Fibroblast of lung (primary cell): Measurements from ENCODE around the gene LBR. TPM values are rescaled to one million over a fixed set of nuclear protein-coding genes. Genes with fewer than 3 reads are reported as not detected.

Source experiments
- DNase-seq, 2 donors: peaks; one replicate each; pipeline versions ENCODE4 v3.0.0 to v3.0.0-alpha.2; 2010; ENCODE audit warnings: low read depth in 2 of 2
- H2AFZ ChIP-seq: 2 replicates; pipeline ENCODE4 v1.5.1; 2012; ENCODE audit warnings: low read length, control low read depth, inconsistent platforms
- H3K27ac ChIP-seq: 2 replicates; pipeline ENCODE4 v1.5.1; 2011; ENCODE audit warnings: low read length, control low read depth; ENCODE audit not compliant: insufficient read depth
- H3K27me3 ChIP-seq: 2 replicates; pipeline ENCODE4 v1.5.1; 2011; ENCODE audit warnings: mild to moderate bottlenecking, low read length; ENCODE audit not compliant: control insufficient read depth, insufficient read depth
- H3K36me3 ChIP-seq: 2 replicates; pipeline ENCODE4 v1.5.1; 2011; ENCODE audit warnings: low read length; ENCODE audit not compliant: control insufficient read depth, insufficient read depth
- H3K4me1 ChIP-seq: 2 replicates; pipeline ENCODE4 v1.5.1; 2011; ENCODE audit warnings: low read length; ENCODE audit not compliant: control insufficient read depth, insufficient read depth; ENCODE audit errors: extremely low read depth
- H3K4me2 ChIP-seq: 2 replicates; pipeline ENCODE4 v1.5.1; 2011; ENCODE audit warnings: low read length, control low read depth; ENCODE audit not compliant: insufficient read depth; ENCODE audit errors: extremely low read depth
- H3K4me3 ChIP-seq, 4 experiments: fragments of 200-600 bp in 1 of 4; sonication (generic) in 1 of 4; replicated peaks in 1 of 4; 2 replicates each; pipeline ENCODE4 v1.5.1; 2011 to 2016; ENCODE audit warnings: low read length in 4 of 4, low read depth in 3 of 4, mild to moderate bottlenecking in 3 of 4, control low read depth in 2 of 4, inconsistent platforms in 1 of 4, mixed read lengths in 1 of 4; ENCODE audit not compliant: insufficient read depth in 1 of 4; ENCODE audit errors: control extremely low read depth in 1 of 4
- H3K79me2 ChIP-seq: 2 replicates; pipeline ENCODE4 v1.5.1; 2012; ENCODE audit warnings: mild to moderate bottlenecking, low read length, inconsistent platforms; ENCODE audit not compliant: control insufficient read depth, insufficient read depth
- H3K9ac ChIP-seq: 2 replicates; pipeline ENCODE4 v1.5.1; 2011; ENCODE audit warnings: mild to moderate bottlenecking, low read length, control low read depth; ENCODE audit not compliant: insufficient read depth
- H3K9me3 ChIP-seq: 2 replicates; pipeline ENCODE4 v1.5.1; 2012; ENCODE audit warnings: low read depth, low read length; ENCODE audit not compliant: control insufficient read depth, insufficient read depth
- H4K20me1 ChIP-seq: 2 replicates; pipeline ENCODE4 v1.5.1; 2011; ENCODE audit warnings: low read length; ENCODE audit not compliant: control insufficient read depth, insufficient read depth; ENCODE audit errors: extremely low read depth
- EZH2 ChIP-seq: IDR thresholded peaks from 2 replicates; pipeline ENCODE4 v1.5.1; 2012; ENCODE audit warnings: low read length, control low read depth, mild to moderate bottlenecking; ENCODE audit errors: missing control alignments
- polyA plus RNA-seq, 2 donors: library from polyadenylated mRNA; depleted of rRNA in 1 of 2; stranded (reverse) in 1 of 2; unstranded in 1 of 2; fragments of >200 nt; gene quantifications; 2 replicates each; pipeline ENCODE4 v1.2.1, GENCODE V29; 2011 to 2012; ENCODE audit warnings: missing spikeins in 1 of 2
- total RNA-seq: library from RNA; depleted of rRNA; stranded (reverse); fragments of >200 nt; gene quantifications from 2 replicates; pipeline ENCODE4 v1.2.1, GENCODE V29; 2014
- TF ChIP-seq, protein P1 (sequence below), 2 donors: IDR thresholded peaks in 1 of 2; conservative IDR thresholded peaks in 1 of 2; 1 replicate in 1 of 2; 2 replicates in 1 of 2; pipeline ENCODE4 v1.5.1; 2011 to 2012; ENCODE audit warnings: low read length in 2 of 2, control low read depth in 1 of 2, inconsistent platforms in 1 of 2, low read depth in 1 of 2, mild to moderate bottlenecking in 1 of 2

LBR gene
- total and polyA plus RNA-seq, 2 donors (not counting 1 experiment from before 2014, with no cell fraction given), result 33.9 to 34.1 TPM

DNA sequence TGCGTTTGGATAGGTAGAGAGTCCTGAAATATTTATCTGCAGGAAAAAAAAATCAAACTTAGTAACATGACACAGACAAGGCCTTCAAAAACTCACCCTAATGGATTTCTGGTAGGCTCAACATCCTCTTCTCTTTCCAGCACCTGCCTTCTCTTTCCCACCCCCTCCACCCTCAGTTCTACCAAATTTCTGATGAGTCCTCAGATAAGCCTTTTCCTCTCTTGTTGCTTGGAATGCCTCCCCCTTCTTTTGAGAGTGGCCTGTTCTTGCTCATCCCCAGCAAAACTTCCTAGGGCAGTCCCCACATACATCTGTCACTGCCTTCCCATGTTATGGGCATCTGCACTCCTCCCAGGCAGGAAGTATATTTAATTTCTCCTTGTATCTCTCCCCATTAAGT, 7.6 kb upstream of the LBR start:
- H4K20me1 ChIP-seq, result no peaks in the 10 kb centered on the region
- H3K9ac ChIP-seq, result no peak overlapping the region
- H3K4me3 ChIP-seq, result no peak overlapping the region
- H3K36me3 ChIP-seq, result no peaks in the 10 kb centered on the region
- no peak overlapping the region for H2AFZ ChIP-seq
- no peaks in the 10 kb centered on the region for H3K79me2 ChIP-seq
- TF ChIP-seq, protein P1, sequence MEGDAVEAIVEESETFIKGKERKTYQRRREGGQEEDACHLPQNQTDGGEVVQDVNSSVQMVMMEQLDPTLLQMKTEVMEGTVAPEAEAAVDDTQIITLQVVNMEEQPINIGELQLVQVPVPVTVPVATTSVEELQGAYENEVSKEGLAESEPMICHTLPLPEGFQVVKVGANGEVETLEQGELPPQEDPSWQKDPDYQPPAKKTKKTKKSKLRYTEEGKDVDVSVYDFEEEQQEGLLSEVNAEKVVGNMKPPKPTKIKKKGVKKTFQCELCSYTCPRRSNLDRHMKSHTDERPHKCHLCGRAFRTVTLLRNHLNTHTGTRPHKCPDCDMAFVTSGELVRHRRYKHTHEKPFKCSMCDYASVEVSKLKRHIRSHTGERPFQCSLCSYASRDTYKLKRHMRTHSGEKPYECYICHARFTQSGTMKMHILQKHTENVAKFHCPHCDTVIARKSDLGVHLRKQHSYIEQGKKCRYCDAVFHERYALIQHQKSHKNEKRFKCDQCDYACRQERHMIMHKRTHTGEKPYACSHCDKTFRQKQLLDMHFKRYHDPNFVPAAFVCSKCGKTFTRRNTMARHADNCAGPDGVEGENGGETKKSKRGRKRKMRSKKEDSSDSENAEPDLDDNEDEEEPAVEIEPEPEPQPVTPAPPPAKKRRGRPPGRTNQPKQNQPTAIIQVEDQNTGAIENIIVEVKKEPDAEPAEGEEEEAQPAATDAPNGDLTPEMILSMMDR (conservative IDR thresholded peaks at IDR 0.05 in 1 of 2, IDR thresholded peaks at IDR 0.05 in 1 of 2; ENCODE audit: low read depth in 1 of 2, low read length in 2 of 2), result no peak
- TF ChIP-seq EZH2, result no peak
- H3K9me3 ChIP-seq, result no peaks in the 10 kb centered on the region
- no peak overlapping the region for H3K4me2 ChIP-seq
- H3K4me1 ChIP-seq, result no peaks in the 10 kb centered on the region
- peaks cover 2% of the 10 kb centered on the region for H3K27me3 ChIP-seq
- DNase-seq, result no peak
- no peak overlapping the region for H3K27ac ChIP-seq

DNA sequence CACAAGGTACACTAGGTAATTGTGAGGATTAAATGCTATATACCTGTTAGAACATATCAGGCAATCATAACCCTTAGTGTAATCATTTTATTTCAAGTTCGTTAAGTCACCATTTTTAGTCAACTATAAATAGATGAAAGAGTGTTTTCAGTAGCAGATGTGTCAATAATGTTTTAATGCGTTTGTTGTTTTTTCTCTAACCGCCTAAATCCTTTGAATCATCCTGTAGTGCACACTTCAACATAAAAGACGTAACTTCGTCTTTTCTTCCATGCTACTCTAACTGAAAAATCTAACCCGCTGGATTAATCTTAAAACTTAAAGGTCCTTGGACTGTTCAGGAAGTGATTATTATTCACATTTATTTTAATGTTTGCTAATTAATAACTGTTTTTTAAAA, 7.2 kb upstream of the LBR start:
- H3K9me3 ChIP-seq, result no peaks in the 10 kb centered on the region
- H3K9ac ChIP-seq, result no peak overlapping the region
- peaks cover 2% of the 10 kb centered on the region for H3K27me3 ChIP-seq
- H3K4me3 ChIP-seq, result no peak overlapping the region
- no peaks in the 10 kb centered on the region for H3K4me1 ChIP-seq
- H2AFZ ChIP-seq, result no peak overlapping the region
- H3K27ac ChIP-seq, result no peak overlapping the region
- H4K20me1 ChIP-seq, result no peaks in the 10 kb centered on the region
- no peaks in the 10 kb centered on the region for H3K36me3 ChIP-seq
- no peak for DNase-seq
- TF ChIP-seq, protein P1 (conservative IDR thresholded peaks at IDR 0.05 in 1 of 2, IDR thresholded peaks at IDR 0.05 in 1 of 2; ENCODE audit: low read depth in 1 of 2, low read length in 2 of 2), result no peak
- TF ChIP-seq EZH2, result no peak
- no peaks in the 10 kb centered on the region for H3K79me2 ChIP-seq
- H3K4me2 ChIP-seq, result no peak overlapping the region

DNA sequence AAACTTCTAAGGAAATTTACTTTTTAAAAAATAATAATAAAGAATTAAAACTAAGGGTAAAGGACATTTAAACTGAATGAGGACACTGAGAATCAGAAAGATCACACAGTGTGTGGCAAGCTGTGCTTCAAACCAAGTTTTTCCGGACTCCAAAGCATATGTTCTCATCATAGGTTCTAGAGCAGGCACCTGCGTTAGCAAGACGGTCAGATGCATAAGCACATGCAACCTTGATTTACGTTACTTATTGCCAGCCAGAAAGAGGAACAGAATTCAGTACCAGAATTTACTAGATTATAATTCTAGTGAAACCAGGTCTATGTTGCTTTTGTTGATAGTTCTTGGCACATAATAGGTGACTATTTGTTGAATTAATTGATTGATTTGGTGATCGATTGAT, 6.2 kb upstream of the LBR start:
- H3K9ac ChIP-seq, result no peak overlapping the region
- no peaks in the 10 kb centered on the region for H3K9me3 ChIP-seq
- H3K27me3 ChIP-seq, result peaks cover 2% of the 10 kb centered on the region
- H3K4me3 ChIP-seq, result no peak overlapping the region
- TF ChIP-seq, protein P1 (conservative IDR thresholded peaks at IDR 0.05 in 1 of 2, IDR thresholded peaks at IDR 0.05 in 1 of 2; ENCODE audit: low read depth in 1 of 2, low read length in 2 of 2), result no peak
- no peaks in the 10 kb centered on the region for H3K4me1 ChIP-seq
- no peaks in the 10 kb centered on the region for H4K20me1 ChIP-seq
- no peak overlapping the region for H2AFZ ChIP-seq
- DNase-seq, result no peak
- H3K36me3 ChIP-seq, result no peaks in the 10 kb centered on the region
- no peak overlapping the region for H3K27ac ChIP-seq
- H3K4me2 ChIP-seq, result no peak overlapping the region
- no peaks in the 10 kb centered on the region for H3K79me2 ChIP-seq
